HG03354 (cell line): Measurements from ENCODE around the gene SS18L1.
A peak's percentile ranks its signal among the peaks of the same experiment; 100 is the strongest.

Experiments used
- ATAC-seq: cut with Tn5 transposase; IDR thresholded peaks from one replicate; pipeline ENCODE4 v1.9.1; 2021; ENCODE audit warnings: mild to moderate bottlenecking; ENCODE audit not compliant: unreplicated experiment, poor library complexity, severe bottlenecking

The SS18L1 gene

GRCh38 chr20:62149532-62150309, 6.2 kb downstream of the SS18L1 start:
- no peak for ATAC-seq

- ATAC-seq = no peak
Observed at GRCh38 chr20:62150310-62150575, 6.7 kb downstream of the SS18L1 start.

DNA sequence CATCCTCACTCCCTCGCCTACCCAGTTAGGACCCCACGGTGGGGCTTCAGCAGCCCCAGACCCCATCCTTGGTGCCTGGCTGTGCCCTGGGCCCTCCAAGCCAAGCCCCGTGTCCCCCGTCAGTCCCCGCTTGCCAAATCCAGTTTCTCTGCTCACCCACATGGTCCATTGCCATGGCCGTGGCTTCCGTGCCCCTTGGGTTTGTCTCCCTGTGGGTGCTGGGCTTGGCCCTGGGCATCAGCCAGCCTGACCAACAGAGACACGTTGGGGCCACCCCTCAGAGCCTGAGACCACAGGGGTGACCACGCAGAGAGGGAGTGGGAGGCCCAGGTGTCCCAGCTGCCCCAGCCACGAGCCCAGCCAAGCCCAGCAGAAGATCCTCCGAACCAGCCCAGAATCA, 7.7 kb downstream of the SS18L1 start:
- ATAC-seq = no peak

DNA sequence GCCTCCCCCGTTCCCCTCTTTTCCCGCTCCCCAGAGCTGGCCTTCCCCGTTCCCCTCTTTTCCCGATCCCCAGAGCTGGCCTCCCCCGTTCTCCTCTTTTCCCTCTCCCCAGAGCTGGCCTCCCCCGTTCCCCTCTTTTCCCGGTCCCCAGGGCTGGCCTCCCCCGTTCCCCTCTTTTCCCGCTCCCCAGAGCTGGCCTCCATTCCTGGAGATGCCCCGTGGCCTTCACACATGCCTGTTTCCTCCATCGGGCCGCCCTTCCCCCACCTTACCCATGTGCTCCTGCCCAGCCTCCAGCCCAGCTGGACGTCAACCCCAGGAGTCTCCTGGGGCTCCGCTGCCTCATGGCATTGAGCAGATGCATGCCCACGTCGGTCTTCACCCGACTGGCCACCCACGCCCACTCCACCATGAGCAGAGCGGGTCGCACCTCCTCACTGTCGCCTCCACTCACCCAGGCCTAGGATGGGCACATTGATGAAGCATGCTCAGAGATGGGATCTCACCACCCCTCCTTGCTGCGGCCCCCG, 8.3 kb downstream of the SS18L1 start:
- ATAC-seq = no peak

- ATAC-seq = no peak
Observed at GRCh38 chr20:62155428-62156253, 12.1 kb downstream of the SS18L1 start.

DNA sequence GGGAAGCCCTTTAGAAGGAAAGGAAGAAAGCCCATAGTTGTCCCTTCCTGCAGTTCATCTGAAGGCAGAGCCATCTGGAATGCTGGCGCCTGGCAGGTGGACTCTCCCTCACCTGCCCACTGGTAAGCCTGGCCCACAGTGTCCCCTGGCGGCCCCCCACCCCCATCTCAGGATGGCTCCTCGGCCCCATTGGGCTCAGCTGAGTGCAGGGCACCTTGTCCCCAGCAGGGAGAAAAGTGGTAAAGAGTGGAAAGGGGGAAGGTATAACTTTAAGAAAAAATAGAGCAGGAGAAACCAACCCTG, 12.6 kb downstream of the SS18L1 start:
- no peak for ATAC-seq

- peak; percentile 77 for ATAC-seq
Observed at GRCh38 chr20:62156592-62157386, 13.2 kb downstream of the SS18L1 start.

DNA sequence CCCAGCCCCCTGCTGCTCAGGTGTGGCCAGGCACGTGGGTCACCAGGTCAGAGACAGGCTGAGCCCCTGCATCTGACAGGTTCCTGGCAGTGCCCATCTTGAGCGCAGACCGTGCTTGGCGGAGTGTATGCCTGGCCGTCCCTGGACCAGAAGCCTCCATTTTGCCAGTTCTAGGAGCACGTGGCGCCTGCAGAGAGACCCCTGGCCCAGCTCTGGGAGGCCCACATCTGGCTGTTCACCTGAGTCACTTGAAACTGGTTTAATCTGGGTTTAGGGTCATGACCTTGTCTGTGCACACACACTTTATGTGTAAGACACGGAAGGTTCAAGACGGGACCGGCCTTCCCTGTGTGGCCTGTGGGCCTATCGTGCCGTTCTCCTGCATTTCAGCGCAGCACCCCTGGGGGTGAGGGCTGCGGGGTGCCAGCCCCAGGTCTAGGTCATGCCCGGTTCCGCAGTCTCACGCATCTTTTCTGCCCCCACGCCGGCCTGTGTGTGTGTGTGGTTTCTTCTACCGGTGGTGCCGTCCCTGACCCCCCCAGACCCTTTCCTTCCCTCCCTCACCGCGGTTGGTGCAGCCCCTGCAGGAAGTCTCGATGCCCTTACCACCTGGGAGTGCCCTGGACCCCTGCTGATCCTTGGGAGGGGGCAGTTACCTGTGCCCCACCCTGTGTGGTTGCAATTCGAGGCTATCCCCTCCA, 14.0 kb downstream of the SS18L1 start:
- no peak for ATAC-seq

- no peak for ATAC-seq
Observed at GRCh38 chr20:62158088-62158400, 14.5 kb downstream of the SS18L1 start.

GRCh38 chr20:62158541-62158940, 15.0 kb downstream of the SS18L1 start:
- ATAC-seq = no peak

GRCh38 chr20:62159052-62159451, 15.5 kb downstream of the SS18L1 start:
- no peak for ATAC-seq

DNA sequence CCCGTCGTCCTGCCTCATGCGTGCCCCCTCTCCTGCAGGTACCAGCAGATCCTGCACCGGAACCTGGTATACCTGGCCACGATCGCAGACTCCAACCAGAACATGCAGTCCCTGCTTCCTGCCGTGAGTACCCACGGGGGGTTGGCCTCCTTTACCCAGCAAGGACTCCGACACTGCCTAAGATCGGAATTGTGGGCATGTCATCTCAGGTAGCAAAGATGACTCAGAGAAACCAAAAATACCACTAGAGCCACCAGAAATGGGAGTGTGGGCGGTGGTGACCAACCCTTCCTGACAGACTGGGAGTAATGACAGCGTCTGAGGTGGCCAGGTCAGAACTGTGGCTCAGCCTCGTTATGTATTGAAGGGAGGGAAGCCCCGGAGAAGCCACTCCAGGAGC, 16.3 kb downstream of the SS18L1 start:
- ATAC-seq = no peak

DNA sequence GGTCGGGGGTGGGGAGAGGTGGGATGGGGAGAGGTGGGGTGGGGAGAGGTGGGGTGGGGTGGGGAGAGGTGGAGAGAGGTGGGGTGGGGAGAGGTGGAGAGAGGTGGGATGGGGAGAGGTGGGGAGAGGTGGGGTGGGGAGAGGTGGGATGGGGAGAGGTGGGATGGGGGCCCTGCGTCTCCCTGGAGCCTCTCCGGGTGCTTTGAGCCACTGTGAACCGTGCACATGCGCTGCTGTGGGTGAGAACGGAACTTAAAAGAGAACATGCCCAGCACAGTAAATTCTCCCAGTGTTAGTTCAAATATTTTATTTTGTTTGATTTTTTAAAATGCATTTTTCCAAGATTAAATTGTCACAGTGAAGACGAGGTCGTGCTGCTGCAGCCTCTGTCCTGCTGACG, 16.7 kb downstream of the SS18L1 start:
- no peak for ATAC-seq

- ATAC-seq = no peak
Observed at GRCh38 chr20:62160876-62161275, 17.3 kb downstream of the SS18L1 start.

- ATAC-seq = no peak
Observed at GRCh38 chr20:62161347-62161746, 17.8 kb downstream of the SS18L1 start.

GRCh38 chr20:62162765-62163484, 19.4 kb downstream of the SS18L1 start:
- no peak for ATAC-seq

DNA sequence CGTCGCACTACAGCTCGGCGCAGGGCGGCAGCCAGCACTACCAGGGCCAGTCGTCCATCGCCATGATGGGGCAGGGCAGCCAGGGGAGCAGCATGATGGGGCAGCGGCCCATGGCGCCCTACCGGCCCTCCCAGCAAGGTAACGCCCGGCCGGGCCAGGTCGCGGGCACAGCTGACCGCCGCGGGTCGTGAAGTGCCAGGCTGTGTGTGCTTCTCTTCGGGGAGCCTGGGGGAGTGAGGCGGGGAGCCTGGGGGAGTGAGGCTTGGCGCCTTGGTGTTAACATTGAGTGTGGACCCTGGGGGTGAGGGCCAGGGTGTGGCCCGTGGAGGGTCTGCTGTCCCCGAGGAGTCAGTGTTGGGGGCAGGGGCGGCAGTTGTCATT, 19.9 kb downstream of the SS18L1 start:
- no peak for ATAC-seq

DNA sequence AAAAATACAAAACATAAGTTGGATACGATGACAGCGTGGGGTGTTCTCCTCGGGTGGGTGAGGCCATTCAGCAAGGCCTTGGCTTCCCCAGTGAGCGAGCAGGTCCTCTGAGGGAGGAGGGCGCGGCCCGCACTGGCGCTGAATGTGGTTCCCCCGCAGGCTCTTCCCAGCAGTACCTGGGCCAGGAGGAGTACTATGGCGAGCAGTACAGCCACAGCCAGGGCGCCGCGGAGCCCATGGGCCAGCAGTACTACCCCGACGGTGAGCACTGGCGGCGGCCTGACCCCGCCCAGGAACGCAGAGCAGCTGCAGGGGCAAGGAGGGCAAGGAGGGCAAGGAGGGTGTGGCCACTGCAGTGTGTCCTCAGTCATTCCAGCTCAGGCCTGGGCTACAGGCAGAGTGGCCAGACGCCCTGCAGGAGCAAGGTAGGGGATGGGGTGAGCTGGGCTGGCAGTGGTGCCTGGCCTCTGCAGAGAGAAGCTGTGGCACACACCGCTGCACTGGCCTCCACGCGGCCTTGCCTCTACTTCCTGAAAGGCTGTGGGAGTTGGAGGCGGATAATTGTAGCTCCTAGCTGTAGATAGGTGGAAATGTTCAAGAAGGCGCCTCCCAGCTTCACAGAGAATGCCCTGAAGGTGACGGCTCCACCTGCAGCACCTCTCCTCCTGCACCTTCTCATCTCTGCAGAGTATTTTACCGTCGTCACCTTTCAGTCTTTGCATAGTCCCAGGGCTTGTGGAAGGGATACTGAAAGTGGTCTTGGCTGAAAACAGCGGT, 20.6 kb downstream of the SS18L1 start:
- no peak for ATAC-seq
